Measurements from ENCODE around the gene SELENOK. TPM values are rescaled to one million over a fixed set of nuclear protein-coding genes. Genes with fewer than 3 reads are reported as not detected.

SELENOK gene
- total RNA-seq, 2 experiments from 2014 or later = 79.8 to 80.9 TPM

GRCh38 chr3:53834429-53835095 lies 57.1 kb downstream of the SELENOK start:
- Mint-ChIP-seq H3K27me3 (peaks cover 2% of the 10 kb centered on the region), H3K27ac (no peak overlapping the region)
- POLR2A ChIA-PET = no interaction called here

More at GRCh38 chr3:53834429-53835095, 57.1 kb downstream of the SELENOK start:
- H3K36me3 Mint-ChIP-seq (ENCODE audit: low read depth) = no peaks in the 10 kb centered on the region
- CTCF ChIA-PET = no interaction called here
- no peak for DNase-seq
- peaks cover 5% of the 10 kb centered on the region for H3K4me1 Mint-ChIP-seq
- H3K9me3 Mint-ChIP-seq = no peaks in the 10 kb centered on the region
- H3K4me3 Mint-ChIP-seq = no peak overlapping the region

Other genes starting within 250 kb of the SELENOK start
- gene CHDH, start 45.4 kb downstream of the SELENOK start, total RNA-seq = 1 to 10 TPM; 9.0 to 9.1 TPM
- gene IL17RB, start 45.3 kb downstream of the SELENOK start, total RNA-seq = 10 to 100 TPM; 60.7 to 62.4 TPM
- 10 to 100 TPM; 42.9 to 48.0 TPM for gene ACTR8, start 9.7 kb downstream of the SELENOK start, total RNA-seq
- gene CACNA2D3, start 230.7 kb upstream of the SELENOK start, total RNA-seq = not detected